Amniotic stem cell (primary cell): Measurements from ENCODE around the gene EXOC6B.
A peak's percentile ranks its signal among the peaks of the same experiment; 100 is the strongest.

Experiments used
- DNase-seq: peaks from one replicate; lab custom pipeline; 2025; lab: John Stamatoyannopoulos, UW

EXOC6B gene

GRCh38 chr2:72361042-72361441 is 464.8 kb downstream of the EXOC6B start:
- DNase-seq = no peak

DNA sequence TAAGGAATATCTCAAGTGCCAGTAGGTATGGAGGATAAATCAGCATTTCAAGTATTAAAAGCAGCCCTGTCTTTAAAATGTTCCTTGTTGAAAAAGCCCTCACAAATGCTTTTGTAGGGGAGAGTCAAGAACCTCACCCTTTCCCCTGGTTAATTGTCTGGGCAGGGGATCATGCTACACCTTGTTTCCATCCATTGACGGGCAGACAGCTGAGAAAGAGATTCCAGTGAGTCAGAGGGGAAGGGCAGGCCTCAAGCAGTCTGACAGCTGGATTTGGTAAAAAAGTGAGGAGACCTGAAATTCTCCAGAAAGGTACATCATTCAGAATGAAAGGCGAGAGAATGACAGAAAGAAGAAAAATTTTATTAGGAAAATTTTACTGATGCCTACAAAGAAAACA is 475.0 kb downstream of the EXOC6B start:
- no peak for DNase-seq

DNA sequence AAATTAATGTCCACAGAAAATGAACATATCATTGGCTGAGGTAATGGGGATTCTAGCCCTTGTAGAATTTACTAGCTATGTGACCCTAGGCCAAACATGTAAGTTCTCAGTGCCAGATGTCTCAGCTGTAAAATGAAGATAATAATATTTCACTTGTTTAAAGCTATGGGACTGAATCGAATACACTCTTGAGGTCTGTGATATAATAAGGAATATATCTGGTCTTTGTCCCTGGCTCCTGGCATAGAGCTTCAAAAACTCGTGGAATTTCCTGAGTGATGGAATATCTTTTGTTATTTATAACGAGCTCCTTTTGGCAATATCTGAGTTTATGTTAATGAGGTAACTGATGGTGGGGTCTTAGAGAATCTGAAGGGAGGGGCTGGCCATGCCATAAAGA is 476.8 kb downstream of the EXOC6B start:
- DNase-seq = no peak

- DNase-seq = no peak
These were observed 478.8 kb downstream of the EXOC6B start for GRCh38 chr2:72347081-72347480.

DNA sequence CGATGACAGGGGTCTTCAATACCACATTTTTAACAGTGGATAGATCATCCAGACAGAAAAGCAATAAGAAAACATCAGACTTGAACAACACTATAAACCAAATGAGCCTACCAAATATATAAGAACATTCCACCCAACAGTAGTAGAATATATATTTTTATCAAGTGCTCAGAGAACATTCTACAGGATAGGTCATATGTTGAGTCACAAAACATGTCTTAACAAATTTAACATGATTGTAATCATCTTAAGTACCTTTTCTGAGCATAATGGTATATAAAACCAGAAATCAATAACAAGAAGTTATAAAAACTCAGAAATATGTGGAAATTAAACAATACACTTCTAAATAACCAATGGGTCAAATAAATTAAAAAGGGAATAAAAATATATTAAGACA is 484.2 kb downstream of the EXOC6B start:
- DNase-seq = no peak

DNA sequence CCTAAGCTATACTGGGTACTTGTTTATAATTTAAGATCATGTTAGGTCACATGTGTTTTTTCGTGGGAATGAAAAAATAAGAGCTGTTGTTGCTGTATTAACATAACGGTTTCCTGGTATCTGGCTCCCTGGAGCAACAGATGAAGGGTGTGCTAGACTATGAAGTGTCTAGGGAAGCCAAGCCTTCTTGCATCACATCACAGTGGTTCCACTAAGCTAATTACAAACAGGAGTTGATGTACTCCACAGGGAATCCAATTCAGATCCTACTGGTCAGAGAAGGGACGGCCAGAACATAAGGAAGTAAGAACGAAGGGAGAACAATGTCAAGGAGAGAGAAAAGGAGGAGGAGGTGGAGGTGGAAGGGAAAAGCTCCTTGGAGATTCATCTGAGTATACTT is 485.2 kb downstream of the EXOC6B start:
- no peak for DNase-seq

- no peak for DNase-seq
These were observed 487.8 kb downstream of the EXOC6B start for GRCh38 chr2:72338076-72338475.

DNA sequence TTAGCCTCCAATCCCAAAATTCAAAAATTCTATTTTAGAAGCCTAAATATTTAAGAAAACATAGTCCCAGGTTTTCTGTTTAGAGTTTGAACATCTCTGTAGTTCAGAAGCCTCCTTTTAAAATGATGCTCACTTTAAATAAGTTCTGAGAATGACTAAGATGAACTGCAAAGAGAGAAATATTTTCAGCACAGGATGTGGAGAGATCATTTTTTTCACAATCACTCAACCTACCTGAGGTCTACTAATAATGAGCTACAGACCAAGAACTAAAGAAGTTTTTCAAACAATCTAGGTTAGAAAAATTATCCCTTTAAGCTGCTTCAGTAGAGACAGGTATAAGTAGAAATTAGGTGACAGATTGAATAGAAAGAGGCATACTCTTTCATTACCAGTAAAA is 493.1 kb downstream of the EXOC6B start:
- no peak for DNase-seq

DNA sequence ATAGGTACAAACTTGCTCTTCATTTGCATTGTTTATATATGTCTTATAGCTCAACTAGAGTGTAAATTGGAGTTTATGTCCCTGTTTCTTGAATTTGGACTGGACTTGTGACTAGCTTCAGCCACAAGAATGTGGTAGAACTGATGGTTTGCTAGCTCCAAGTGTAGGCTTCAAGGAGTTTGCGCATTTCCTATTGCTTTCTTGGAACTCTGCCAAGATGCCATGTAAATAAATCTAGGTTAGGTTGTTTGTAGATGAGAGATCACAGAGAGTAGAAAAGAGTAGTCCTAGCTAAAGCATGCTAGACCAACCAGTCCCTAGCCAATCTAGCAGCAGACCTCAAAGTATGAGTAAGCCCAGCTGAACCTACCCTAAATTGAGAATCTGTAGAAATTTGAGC is 495.2 kb downstream of the EXOC6B start:
- no peak for DNase-seq

DNA sequence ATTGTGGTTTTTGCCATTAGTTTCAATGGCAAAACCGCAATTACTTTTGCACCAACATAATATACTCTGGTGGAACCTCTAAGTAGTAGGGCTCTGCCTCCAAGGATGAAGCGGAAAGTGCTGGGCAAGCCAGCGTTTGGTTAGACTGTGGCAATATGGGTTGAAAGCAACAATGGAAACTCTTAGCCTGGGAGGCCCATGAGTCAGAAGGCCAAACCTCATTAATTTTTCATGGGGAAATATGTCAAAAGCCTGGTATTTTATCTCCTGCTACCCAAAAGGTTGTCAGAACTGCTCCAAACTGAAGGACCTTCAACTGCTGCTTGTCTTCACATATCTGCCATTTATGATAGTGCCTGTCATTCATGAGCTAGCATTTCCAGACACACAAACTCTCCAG is 499.1 kb downstream of the EXOC6B start:
- DNase-seq = no peak

- no peak for DNase-seq
These were observed 500.0 kb downstream of the EXOC6B start for GRCh38 chr2:72325592-72326422.

DNA sequence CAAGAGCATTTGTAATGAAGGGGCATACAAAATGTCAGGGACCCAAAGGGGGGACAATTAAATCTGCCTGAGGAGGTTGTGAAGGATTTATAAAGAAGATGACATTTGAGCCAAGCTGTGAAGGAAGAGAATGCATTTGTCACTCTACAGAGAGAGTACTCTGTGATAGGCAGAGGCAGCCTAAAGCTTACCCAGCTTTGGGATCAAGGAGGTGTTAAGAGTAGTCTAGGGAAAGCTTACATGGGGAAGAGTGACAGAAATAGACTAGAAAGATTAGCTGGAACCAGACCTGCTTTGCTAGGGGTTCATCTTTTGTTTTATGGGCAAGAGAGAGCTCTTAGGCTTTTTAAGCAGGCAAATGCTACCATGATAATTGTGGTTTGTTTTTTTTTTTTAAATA is 509.1 kb downstream of the EXOC6B start:
- DNase-seq = no peak

GRCh38 chr2:72300147-72300684 is 525.6 kb downstream of the EXOC6B start:
- DNase-seq = no peak

GRCh38 chr2:72293620-72294019 is 532.2 kb downstream of the EXOC6B start:
- DNase-seq = no peak

DNA sequence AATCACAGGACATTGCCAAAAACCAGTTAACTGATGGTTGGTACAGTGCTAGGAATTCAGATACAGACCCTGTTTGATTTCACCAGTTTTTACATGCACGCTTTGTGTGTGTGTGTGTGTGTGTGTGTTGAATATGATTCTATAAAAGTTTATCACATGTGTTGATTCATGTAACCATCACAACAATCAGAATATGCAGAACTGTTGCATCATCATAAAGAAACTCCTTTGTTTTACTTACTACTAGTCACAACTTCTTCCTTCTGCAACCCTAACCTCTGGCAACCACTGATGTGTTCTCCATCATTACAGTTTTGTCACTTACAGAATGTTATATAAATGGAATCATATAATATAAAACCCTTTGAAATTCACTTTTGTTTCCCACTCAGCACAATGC is 533.4 kb downstream of the EXOC6B start:
- DNase-seq = no peak

DNA sequence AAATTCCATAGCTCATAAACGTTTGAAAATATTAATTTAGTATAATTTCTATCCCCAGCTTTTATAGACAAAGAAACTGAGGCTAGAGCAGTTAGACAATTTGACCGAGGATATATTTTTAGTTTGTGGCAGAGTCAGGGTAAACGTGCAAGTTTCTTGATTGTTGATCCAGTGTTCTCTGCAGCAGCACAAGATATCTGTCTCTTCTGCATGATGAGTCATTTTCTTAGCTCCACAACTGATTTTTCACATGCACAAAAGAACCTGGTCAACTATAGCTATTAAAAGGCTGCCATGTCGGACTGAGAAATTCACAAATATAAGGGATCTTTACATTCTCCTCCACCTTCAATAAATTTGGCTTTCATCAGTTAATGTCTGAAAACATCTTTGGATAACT is 534.8 kb downstream of the EXOC6B start:
- no peak for DNase-seq

DNA sequence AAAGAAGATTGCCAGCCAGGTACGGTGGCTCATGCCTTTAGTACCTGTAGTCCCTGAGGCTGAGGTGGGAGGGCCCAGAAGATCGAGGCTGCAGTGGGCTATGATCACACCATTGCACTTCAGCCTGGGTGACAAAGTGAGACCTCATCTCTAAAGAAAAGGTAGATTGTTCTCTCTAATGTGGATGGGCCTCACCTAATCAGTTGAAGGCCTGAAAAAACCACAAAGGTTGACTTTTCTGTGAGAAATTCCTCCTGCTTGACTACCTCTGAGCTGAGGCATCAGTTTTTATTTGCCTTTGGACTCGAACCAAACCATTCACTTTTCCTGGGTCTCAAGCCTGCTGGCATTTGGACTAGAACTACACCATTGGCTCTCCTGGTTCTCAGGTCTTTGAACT is 536.1 kb downstream of the EXOC6B start:
- DNase-seq = no peak

DNA sequence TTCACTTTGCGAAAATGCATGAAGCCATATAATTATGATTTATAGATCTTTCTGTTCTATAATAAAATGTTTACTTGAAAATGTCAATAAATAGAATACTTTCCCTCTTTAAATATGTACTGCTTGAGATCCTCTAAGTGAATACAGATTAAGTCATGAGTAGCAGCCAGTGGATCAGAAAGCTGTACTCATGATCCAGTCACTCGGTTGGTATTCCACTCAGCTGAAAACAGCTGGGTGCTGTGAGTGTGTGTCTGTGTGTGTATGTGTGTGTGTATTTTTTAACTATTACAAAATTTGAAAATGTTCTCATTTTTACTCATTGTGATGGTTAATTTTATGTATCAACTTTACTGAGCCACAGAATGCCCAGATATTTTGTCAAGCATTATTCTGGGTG is 536.5 kb downstream of the EXOC6B start:
- DNase-seq = no peak

DNA sequence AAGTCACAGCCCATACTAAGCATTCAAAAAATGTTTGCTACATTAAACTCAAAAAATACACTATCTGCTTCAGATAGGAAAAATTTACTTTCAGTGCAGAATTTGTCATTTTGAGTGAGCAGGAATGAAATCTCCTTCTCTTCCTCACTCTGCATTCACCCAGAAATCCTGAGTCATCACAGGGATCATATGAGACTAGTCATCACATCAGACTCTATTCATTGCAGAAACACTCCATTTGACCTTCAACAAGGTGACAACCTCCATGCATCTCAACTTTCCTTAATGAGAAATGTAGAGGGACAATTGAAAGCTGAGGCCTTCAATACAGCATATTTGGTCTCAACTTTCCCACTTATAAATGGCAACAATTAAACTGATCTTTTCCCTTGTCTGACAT is 547.8 kb downstream of the EXOC6B start:
- peak; percentile 45 for DNase-seq

- DNase-seq = no peak
These were observed 549.0 kb downstream of the EXOC6B start for GRCh38 chr2:72276876-72277275.

DNA sequence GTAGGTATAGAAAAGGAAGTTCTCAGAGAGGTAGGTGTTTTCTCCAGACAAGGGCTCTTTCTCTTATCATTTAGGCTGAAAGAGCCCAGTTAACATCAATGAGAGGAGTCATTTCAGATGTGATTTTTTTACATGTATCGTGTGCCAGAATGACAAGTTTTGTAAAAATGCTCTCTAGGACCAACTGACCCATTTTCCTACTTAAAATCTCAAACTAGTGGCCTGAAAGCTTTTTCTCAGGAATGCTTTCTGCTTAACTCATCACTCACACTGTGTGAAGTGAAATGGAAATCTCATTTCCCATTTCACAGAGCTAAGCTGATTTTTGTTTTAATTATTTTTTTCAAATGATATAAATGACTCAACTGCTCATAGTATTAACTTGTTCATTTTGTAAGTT is 549.5 kb downstream of the EXOC6B start:
- no peak for DNase-seq

GRCh38 chr2:72275084-72275483 is 550.7 kb downstream of the EXOC6B start:
- no peak for DNase-seq

- no peak for DNase-seq
These were observed 551.4 kb downstream of the EXOC6B start for GRCh38 chr2:72274380-72274797.

DNA sequence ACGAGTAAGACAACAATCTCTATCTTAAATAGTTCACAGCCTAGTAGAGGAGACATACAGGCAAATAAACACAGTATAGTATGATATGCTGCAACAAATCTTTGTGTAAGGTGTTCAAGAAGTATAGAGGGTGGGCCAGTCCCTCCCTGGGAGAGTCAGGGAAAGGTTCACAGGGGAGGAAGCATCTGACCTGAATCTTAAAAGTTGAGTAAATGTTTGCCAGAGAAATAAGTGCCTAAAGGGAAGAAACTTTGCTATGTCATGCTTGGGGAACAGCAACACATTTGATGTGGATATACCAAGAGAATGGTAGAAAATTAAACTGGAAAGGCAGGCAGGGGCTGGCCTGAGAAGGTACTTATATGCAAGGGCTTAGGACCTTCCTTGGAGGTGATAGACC is 552.4 kb downstream of the EXOC6B start:
- DNase-seq = no peak
